Left forelimb (tissue), 1 donor: ENCODE results near the gene NT5C2.
"Not testable (repeated sequence)": the region's sequence is repeated elsewhere in the genome, so short reads cannot be mapped to it uniquely, and the experiment has no call there.

Source experiments
- DNase-seq: peaks from one replicate; pipeline ENCODE4 v3.0.0-alpha.2; 2018; ENCODE audit warnings: low spot score

The NT5C2 gene

GRCh38 chr10:103163766-103164403 lies 29.2 kb downstream of the NT5C2 start:
- not testable (repeated sequence) for DNase-seq

DNA sequence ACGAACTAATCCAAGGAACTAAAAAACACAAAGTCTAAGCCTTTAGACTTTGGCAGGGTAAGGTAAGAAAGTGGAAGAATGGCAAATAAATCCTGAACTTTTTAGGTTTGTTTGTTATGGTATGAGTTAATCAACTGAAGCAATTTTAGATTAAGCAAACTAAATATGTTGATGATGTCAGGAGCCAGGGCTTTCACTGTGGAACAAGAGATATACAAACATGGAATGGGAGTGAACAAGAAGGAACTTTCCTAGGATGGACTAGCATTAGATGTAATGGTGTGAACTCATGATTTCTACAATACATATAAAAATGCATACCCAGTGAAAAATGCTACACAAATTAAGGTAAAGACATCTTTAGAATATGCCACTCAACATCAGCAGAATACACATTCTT lies 35.8 kb downstream of the NT5C2 start:
- DNase-seq = no peak

DNA sequence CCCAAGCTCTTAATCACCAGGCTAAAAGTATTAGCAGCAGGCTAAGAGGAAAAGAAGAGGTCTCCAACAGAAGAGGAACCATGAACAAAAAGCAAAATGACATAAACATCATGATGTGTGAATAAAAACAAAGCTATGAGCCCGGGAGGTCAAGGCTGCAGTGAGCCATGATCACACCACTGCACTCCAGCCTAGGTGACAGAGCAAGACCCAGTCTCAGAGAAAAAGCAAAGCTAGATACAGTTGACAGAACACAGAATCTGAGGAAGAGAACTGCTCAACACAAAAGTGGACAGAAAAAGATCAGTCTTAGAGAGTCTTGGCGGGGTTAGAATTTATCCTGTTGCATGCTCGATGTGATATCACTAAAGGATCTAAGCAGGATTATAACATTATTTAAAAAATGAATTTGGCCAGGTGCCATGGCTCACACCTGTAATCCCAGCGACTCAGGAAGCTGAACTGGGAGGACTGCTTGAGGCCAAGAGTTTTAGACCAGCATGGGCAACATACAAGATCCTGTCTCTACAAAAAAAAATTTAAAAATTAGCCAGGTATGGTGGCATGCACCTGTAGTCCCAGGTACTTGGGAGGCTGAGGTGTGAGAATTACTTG lies 37.5 kb downstream of the NT5C2 start:
- no peak for DNase-seq

GRCh38 chr10:103154521-103155299 lies 38.4 kb downstream of the NT5C2 start:
- DNase-seq = no peak

- DNase-seq = no peak
These were observed 39.5 kb downstream of the NT5C2 start for GRCh38 chr10:103153302-103154197.

- no peak for DNase-seq
These were observed 43.0 kb downstream of the NT5C2 start for GRCh38 chr10:103149991-103150622.

DNA sequence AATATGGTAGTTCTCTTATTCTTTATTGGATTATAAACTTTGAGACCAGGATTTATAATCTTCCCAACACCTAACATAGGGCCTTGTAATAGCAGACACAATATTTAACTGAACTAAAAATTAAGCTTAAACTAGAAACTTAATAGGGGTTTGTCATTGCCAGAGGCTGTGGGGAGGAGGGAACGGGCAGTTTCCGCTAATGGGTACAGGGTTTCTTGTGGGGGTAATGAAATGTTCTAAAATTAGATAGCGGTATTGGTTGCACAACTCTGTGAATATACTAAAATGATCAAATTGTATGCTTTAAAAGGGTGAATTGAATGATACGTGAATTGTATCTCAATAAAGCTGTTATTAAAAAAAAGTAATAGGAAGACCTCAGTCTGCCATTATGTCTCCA lies 45.4 kb downstream of the NT5C2 start:
- DNase-seq = no peak

DNA sequence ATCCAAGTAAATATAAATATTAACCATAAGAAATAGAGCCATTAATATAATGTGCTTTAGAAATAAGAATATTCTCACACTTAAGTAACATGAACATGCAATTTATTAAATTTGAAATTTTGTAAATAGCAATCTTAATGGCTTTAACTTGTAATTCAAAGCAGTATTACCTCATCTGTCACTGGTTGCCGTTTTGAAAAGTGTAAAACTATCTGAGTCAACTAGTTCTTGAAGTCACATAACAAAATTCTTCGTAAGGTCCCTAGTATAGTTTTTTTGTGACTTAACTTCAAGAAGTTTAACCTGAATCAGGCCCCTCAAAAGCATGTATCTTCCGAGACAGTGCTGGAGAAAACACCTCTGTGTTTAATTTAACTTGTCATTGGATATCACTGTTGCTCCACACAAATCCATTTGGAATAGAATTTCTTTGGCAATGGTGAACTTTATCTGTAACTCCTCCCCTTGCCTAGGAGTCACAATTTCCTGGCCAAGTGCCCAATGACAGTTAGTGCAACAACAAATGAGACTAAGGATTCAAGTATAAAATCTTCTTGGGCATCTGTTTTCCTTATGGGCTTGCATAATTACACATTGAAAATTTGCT lies 47.1 kb downstream of the NT5C2 start:
- DNase-seq = no peak

DNA sequence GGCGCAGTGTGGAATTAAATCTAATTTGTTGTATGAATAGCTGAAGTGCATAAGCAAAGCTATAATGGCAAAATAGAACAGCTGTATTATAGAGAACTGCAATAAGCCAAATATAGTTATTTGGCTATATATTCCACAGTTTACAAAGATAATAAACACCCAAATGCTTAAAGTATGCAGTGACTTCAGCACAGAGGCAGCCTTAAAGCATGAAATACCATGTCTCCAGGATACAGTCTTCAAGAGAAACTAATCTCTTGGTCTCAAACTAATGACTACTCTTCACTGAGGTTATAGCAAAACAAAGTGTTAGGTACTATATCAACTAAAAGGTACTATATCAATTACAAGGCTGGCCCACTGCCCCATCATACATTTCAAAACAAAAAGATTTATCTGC lies 48.0 kb downstream of the NT5C2 start:
- no peak for DNase-seq

DNA sequence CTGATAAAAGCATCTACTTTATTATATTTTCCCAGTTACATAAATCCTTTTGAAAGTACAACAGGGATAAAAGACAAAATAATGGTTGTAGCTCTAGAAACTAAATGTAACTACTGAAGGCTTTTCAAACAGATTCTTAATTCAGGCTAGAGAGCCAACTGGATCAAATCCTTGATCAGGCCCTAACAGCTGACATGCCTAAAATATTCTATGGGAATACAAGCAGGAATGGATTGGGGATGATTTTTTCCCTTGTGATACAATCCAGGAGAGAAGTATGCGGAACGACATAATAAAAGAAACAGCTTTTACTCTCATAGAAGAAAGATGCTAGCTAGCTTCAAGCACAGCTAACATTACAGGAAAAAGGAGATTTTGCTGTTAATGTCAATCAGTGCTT lies 49.0 kb downstream of the NT5C2 start:
- no peak for DNase-seq

GRCh38 chr10:103143641-103144040 lies 49.4 kb downstream of the NT5C2 start:
- not testable (repeated sequence) for DNase-seq

DNA sequence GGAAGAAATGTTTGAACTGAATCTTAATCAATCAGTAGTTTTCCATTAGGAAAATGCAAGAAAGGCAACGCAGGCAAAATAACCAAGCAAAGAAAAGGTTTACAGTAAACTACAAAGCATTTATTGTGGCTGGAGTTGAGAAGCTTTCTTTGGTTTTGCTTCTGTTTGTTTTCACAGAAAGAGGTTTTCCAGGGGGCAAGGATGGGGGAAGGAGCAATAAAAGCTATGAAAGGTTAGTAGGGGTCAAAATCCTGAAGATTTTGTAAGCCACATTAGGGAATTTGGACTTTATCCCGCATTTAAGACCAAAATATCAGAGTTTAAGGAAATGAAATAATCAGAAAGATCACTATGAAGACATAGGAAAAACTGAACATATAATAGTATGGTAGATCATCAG lies 51.1 kb downstream of the NT5C2 start:
- no peak for DNase-seq

DNA sequence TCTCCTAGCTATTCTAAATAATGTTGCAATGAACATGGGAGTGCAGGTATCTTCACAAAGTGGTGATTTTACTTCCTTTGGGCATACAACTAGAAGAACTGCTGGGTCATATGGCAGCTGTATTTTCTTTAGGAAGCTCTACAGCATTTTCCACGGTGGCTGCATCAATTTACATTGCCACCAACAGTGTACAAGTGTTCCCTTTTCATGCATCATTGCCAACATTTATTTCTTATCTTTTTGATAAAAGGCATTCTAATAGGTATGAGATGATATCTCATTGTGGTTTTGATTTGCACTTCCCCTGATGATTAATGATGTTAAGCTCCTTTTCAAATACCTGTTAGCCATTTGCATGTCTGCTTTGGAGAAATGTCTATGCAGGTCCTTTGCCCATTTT lies 52.6 kb downstream of the NT5C2 start:
- no peak for DNase-seq

DNA sequence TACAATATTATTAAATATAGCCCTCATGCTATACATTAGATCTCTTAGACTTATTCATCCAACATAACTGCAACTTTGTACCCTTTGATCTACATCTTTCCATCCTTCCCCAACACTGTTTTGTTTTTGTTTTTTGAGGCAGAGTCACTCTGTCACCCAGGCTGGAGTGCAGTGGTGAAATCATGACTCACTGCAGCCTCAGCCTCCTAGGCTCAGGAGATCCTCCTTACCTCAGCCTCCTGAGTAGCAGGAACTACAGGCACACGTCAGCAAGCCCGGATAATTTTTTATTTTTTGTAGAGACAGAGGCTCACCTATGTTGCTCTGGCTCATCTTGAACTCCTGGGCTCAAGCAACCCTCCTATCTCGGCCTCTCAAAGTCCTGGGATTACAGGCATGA lies 53.3 kb downstream of the NT5C2 start:
- DNase-seq = no peak

DNA sequence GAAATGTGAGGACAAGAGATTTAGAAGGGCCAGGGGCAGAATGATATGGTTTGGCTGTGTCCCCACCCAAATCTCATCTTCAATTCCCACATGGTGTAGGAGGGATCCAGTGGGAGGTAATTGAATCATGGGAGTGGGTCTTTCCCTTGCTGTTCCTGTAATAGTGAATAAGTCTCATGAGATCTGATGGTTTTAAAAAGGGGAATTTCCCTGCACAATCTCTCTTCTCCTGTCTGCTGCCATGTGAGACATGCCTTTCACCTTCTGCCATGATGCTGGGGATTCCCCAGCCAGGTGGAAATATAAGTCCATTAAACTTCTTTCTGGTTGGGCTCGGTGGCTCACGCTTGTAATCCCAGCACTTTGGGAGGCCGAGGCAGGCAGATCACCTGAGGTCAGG lies 57.9 kb downstream of the NT5C2 start:
- not testable (repeated sequence) for DNase-seq

DNA sequence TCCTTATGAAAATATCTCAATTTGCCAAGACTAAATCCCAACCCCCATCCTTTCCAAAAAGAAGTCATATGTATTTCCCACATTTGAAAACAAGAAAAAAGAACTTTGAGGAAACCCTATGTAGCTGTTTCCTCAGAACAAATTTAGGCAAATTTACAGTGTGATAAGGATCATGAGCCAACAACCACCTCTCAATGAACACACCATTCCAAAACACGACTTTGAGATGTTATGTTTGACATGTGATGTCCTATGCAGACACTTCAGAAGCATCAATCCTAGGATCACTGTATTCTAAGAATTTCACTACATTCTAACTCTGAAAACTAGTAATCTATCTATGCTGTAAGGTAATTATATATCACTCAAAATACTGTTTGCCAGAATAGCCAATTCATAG lies 62.2 kb downstream of the NT5C2 start:
- DNase-seq = no peak

DNA sequence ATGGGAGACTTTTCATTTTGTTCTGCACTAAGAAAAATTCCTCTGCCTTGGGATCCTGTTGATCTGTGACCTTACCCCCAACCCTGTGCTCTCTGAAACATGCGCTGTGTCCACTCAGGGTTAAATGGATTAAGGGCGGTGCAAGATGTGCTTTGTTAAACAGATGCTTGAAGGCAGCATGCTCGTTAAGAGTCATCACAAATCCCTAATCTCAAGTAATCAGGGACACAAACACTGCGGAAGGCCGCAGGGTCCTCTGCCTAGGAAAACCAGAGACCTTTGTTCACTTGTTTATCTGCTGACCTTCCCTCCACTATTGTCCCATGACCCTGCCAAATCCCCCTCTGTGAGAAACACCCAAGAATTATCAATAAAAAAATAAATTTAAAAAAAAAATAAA lies 62.9 kb downstream of the NT5C2 start:
- DNase-seq = not testable (repeated sequence)

GRCh38 chr10:103127241-103127640 lies 65.8 kb downstream of the NT5C2 start:
- no peak for DNase-seq

GRCh38 chr10:103125323-103126267 lies 67.5 kb downstream of the NT5C2 start:
- DNase-seq = no peak

- DNase-seq = no peak
These were observed 68.5 kb downstream of the NT5C2 start for GRCh38 chr10:103124420-103125096.
